HG03066 (cell line): Measurements from ENCODE around the gene CDYL.
A peak's percentile ranks its signal among the peaks of the same experiment; 100 is the strongest.
"Not testable (repeated sequence)": the region's sequence is repeated elsewhere in the genome, so short reads cannot be mapped to it uniquely, and the experiment has no call there.

ENCODE experiments used
- ATAC-seq: cut with Tn5 transposase; IDR thresholded peaks from one replicate; pipeline ENCODE4 v1.9.1; 2021; ENCODE audit warnings: low read depth; ENCODE audit not compliant: unreplicated experiment

Gene CDYL

DNA sequence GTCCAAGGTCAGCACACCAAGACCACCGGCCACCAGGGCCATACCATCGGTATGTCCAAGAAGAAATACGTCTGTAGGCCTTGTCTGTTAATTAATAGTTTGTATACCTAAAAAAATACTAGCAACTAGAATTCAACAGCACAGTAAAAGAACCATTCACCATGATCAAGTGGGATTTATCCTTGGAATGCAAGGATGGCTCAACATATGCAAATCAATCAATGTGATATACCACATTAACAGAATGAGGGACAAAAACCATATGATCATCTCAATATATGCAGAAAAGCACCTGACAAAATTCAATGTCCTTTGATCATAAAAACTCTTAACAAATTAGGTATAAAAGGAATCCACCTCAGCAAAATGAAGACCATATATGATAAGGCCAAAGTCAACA, 203.2 kb downstream of the CDYL start:
- ATAC-seq, result no peak

DNA sequence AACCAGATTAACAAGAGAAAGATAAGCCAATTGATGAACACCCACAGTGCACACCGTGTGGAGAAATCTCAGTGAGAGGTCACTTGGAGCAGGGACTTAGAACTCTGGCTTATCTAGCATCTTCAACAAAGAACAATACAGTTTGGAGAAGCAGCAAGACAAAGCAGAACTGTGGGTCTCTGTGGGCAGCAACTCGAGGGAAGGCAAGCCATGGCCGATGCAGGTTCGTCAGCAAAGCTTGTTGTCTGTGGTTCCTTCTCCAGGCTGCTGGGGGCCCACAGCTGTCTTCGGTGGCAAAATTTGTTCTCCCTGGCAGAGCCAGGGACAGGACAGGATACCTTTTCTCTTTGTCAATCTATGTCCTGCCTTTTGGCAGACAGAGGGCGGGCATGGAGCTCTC, 205.6 kb downstream of the CDYL start:
- no peak for ATAC-seq

- ATAC-seq, result no peak
Measured at GRCh38 chr6:4983322-4983721, 207.1 kb downstream of the CDYL start.

DNA sequence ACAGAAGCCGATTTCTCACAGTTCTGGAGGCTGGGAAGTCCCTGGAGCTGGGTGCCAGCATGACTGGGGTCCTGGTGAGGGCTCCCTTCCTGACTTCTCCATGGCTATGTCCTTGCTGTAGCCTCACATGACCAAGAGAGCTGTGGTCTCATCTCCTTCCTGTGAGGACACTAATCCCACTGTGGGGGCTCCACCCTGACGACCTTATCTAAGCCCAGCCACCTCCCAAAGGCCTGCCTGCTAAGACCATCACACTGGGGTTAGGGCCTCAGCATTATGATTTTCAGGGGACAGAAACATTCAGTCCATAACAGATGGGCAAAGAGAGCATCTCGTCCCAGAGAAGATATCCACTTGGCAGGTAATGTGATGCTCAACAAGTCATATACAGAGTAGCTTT, 210.8 kb downstream of the CDYL start:
- ATAC-seq, result no peak

GRCh38 chr6:4987432-4987831, 211.2 kb downstream of the CDYL start:
- ATAC-seq, result no peak

- no peak for ATAC-seq
Measured at GRCh38 chr6:4994741-4995140, 218.5 kb downstream of the CDYL start.

DNA sequence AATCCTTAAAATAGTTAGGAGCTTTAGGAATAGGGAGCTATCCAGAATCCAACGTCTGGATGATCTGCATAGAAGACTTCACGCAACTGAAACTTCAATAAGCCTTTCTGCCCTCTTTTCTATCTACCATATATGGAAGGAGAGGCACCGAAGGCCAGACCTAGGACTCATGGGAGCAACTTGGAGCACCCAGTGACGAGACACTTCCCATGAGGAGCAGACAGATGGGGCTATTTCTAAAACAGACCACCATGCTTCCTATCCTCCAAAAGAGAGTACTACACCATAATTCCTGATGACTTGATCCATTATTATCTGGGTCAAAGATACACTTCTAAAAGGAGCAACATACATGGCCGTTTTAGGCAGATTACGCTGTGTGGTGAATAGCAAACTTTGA, 221.7 kb downstream of the CDYL start:
- ATAC-seq, result no peak

DNA sequence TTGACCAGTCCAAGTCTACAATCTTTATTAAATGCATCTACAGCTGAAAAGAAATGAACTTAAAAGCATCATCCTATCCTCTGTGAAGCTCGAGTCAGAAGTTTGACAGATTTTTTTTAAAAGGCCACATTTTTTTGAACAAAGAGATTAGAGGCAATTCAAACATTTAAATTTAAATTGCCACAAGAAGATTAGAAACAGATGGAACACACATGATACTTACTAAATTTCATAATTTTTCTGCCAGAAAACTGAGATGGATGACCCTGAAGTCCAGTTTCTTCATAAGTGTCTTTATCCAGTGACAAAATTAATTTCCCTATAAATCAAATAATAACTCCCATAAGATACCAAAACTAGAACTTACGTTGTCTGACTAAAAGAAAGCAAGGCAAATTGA, 223.4 kb downstream of the CDYL start:
- no peak for ATAC-seq

GRCh38 chr6:5003604-5004372, 227.6 kb downstream of the CDYL start, which contains the start of gene RPP40:
RPP40 (minus strand) TSS chr6:5004037; CDS start chr6:5004002, 35 bp downstream.
- peak; percentile 87 for ATAC-seq

GRCh38 chr6:5004373-5005037, 228.3 kb downstream of the CDYL start:
- peak; percentile 1 for ATAC-seq

DNA sequence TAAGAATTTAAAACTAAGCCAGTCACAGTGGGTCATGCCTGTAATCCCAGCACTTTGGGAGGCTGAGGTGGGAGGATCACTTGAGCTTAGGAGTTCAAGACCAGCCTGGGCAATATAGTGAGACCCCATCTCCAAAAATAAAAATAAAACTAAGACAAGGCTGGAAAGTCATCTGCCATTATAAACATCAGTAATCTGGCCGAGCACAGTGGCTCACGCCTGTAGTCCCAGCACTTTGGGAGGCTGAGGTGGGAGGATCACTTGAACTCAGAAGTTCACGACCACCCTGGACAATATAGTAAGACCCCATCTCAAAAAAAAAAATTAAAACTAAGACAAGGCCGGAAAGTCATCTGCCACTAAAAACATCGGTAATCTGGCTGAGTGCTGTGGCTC, 228.8 kb downstream of the CDYL start:
- not testable (repeated sequence) for ATAC-seq
